Ishikawa (cell line): Measurements from ENCODE around the gene GGACT.

Experiments
- CEBPB ChIP-seq: IDR thresholded peaks from 2 replicates; pipeline ENCODE4 v1.6.1; 2012
- EGR1 ChIP-seq: IDR thresholded peaks from 2 replicates; pipeline ENCODE4 v1.6.1; 2012
- EP300 ChIP-seq: IDR thresholded peaks from 2 replicates; pipeline ENCODE4 v1.6.1; 2012; ENCODE audit warnings: borderline replicate concordance
- FOXM1 ChIP-seq: IDR thresholded peaks from 2 replicates; pipeline ENCODE4 v1.6.1; 2012; ENCODE audit warnings: low read depth, borderline replicate concordance
- MAX ChIP-seq: IDR thresholded peaks from 2 replicates; pipeline ENCODE4 v1.6.1; 2012
- NFIC ChIP-seq: IDR thresholded peaks from 2 replicates; pipeline ENCODE4 v1.6.1; 2012
- RAD21 ChIP-seq: IDR thresholded peaks from 2 replicates; pipeline ENCODE4 v1.6.1; 2012; ENCODE audit warnings: low read depth
- REST ChIP-seq: IDR thresholded peaks from 2 replicates; pipeline ENCODE4 v1.6.1; 2012; ENCODE audit warnings: low read depth, mild to moderate bottlenecking
- TAF1 ChIP-seq: IDR thresholded peaks from 2 replicates; pipeline ENCODE4 v1.6.1; 2012; ENCODE audit warnings: low read depth, mild to moderate bottlenecking
- TCF12 ChIP-seq: IDR thresholded peaks from 2 replicates; pipeline ENCODE4 v1.6.1; 2012; ENCODE audit warnings: low read depth
- USF1 ChIP-seq: IDR thresholded peaks from 2 replicates; pipeline ENCODE4 v1.6.1; 2012
- YY1 ChIP-seq: IDR thresholded peaks from 2 replicates; pipeline ENCODE4 v1.6.1; 2012; ENCODE audit warnings: low read depth
- ZBTB7A ChIP-seq: IDR thresholded peaks from 2 replicates; pipeline ENCODE4 v1.6.1; 2012; ENCODE audit warnings: low read depth

- TF ChIP-seq CEBPB (no peak), MAX (no peak), EP300 (no peak), ZBTB7A (no peak), TCF12 (no peak), TAF1 (no peak), REST (no peak), EGR1 (no peak), NFIC (no peak), USF1 (no peak), FOXM1 (no peak), YY1 (no peak), RAD21 (no peak)
Measured at GRCh38 chr13:100594255-100594654, 5.7 kb upstream of the GGACT start.
